Measurements from ENCODE around the gene PES1.
A peak's percentile ranks its signal among the peaks of the same experiment; 100 is the strongest.

PES1 gene

DNA sequence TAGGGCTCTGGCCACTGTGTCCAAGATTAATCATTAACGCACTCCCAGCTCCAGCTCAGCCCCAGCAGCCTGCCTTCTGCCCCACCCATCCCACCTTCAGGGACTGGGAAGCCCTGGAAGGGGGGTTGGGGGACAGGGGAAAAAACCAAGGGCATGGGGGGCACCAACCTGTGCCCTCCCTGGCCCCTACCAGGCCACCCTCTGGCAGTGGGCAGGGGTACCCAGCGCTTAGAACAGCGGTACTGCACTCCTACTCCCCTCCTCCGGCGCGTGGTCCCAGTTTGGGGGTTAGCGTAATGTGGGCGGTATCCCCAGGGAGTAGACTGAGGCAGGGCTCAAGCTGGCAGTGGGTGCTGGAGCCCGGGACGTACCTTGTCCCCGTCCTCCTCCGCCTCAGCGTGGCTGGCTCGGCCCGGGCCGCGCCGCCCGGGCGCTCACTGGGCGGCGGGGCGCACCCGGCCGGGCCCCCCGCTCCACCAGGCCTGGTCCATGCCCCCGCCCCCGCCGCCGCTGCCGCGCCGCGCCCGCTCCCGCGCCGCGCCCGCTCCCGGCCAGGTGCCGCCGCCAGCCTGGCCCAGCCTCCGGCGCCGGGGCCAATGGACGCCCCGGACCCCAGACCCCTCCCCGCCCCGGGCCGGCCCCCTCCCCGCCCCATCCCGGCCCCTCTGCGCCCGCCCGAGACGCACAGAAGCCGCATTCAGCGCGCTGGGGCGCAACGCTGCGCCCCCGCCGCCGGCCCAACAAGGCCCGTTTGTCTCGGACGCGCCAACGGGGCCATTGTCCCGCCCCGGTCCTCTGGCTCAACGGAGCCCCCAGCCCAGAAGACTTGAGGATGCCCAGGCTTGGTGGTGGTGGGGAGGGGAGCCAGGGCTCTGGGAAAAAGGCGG is 17.4 kb downstream of the PES1 start, which contains the start of gene GAL3ST1:
GAL3ST1 (minus strand) TSS at position 571 of the 887 bp plus-strand sequence. CDS start 17,273 bp downstream, outside the sequence.
- DNase-seq: no peak
- Histone ChIP-seq H3K36me3 (ENCODE audit: control insufficient read depth in 1 of 2, insufficient read depth in 2 of 2, low read depth in 1 of 2, low read length in 2 of 2) (peaks cover 44 to 46% of the 10 kb centered on the region in 2 experiments), H2BK5ac (ENCODE audit: low read depth, low read length, poor library complexity, severe bottlenecking) (peak within 1 kb of the TSS; percentile 66), H2BK12ac (ENCODE audit: low read length in 2 of 2) (no peak within 1 kb of the TSS), H3K4ac (ENCODE audit: low read depth in 1 of 2, low read length in 2 of 2) (no peak within 1 kb of the TSS), H3K27me3 (ENCODE audit: control insufficient read depth in 1 of 2, insufficient read depth in 1 of 2, low read length in 2 of 2) (peaks cover 0 to 47% of the 10 kb centered on the region in 2 experiments), H4K91ac (ENCODE audit: low read length) (no peak within 1 kb of the TSS), H3K4me3 (ENCODE audit: insufficient read depth in 1 of 2, low read depth in 1 of 2, low read length in 2 of 2) (peak within 1 kb of the TSS in 1 of 2 experiments; percentile 68), H3K4me1 (ENCODE audit: control insufficient read depth, insufficient read depth, low read depth, low read length) (peaks cover 41% of the 10 kb centered on the region), H3K27ac (ENCODE audit: low read length, poor library complexity, severe bottlenecking) (peak within 1 kb of the TSS; percentile 82), H3K23ac (ENCODE audit: low read length in 2 of 2) (no peak within 1 kb of the TSS), H2BK120ac (ENCODE audit: low read depth, low read length) (no peak within 1 kb of the TSS), H4K8ac (ENCODE audit: low read length) (no peak within 1 kb of the TSS), H3K9me3 (ENCODE audit: control insufficient read depth, low read length) (no peaks in the 10 kb centered on the region), H3K9ac (ENCODE audit: low read length) (no peak within 1 kb of the TSS), H2AK5ac (ENCODE audit: low read length, severe bottlenecking) (peak within 1 kb of the TSS; percentile 86), H2BK15ac (ENCODE audit: low read depth, poor library complexity, severe bottlenecking) (no peak within 1 kb of the TSS), H3K4me2 (ENCODE audit: low read length, poor library complexity, severe bottlenecking) (peak within 1 kb of the TSS; percentile 94), H3K14ac (ENCODE audit: low read length in 2 of 2) (no peak within 1 kb of the TSS), H3K79me1 (replicated peaks; ENCODE audit: low read length, poor library complexity, severe bottlenecking) (peaks cover 19% of the 10 kb centered on the region), H3K18ac (ENCODE audit: low read depth in 1 of 2, low read length in 2 of 2) (no peak within 1 kb of the TSS), H2AFZ (ENCODE audit: low read depth, low read length) (peak within 1 kb of the TSS; percentile 16)
- WGBS: 4% methylated on average over 42 of the region's 75 CpGs

DNA sequence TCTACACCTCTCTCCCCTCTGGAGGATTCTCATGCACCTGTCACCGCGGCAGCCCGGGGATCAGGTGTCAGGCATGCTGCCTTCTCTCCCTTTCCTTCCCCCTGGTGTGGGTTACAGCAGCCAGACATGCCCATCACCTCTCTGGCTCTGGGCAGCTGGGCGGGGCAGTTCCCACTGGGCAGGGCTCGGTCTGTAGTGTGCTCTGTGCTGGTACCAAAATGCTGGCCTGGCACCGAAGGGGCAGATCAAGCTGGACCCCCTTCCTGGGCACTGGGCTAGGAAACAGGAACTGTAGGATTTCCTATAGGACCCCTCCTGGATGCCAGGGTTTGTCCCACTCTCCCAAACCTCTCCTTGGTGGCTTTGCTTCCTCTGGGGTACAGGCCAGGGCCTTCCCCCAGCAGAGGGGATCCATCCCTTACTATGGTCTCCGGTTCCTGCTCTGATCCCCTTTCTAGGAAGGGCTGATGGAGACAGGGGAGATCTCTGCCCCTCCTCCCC is 18.1 kb downstream of the PES1 start:
- Histone ChIP-seq H2BK15ac (ENCODE audit: low read depth, poor library complexity, severe bottlenecking) (no peak overlapping the region), H3K14ac (ENCODE audit: low read length in 2 of 2) (no peak overlapping the region), H3K27me3 (ENCODE audit: control insufficient read depth in 1 of 2, insufficient read depth in 1 of 2, low read length in 2 of 2) (peaks cover 0 to 51% of the 10 kb centered on the region in 2 experiments), H3K36me3 (ENCODE audit: control insufficient read depth in 1 of 2, insufficient read depth in 2 of 2, low read depth in 1 of 2, low read length in 2 of 2) (peaks cover 37 to 39% of the 10 kb centered on the region in 2 experiments), H2AFZ (ENCODE audit: low read depth, low read length) (no peak overlapping the region), H3K4me3 (ENCODE audit: insufficient read depth in 1 of 2, low read depth in 1 of 2, low read length in 2 of 2) (no peak overlapping the region), H3K4me2 (ENCODE audit: low read length, poor library complexity, severe bottlenecking) (peak overlapping the region; percentile 94), H2AK5ac (ENCODE audit: low read length, severe bottlenecking) (peak overlapping the region; percentile 18), H4K91ac (ENCODE audit: low read length) (no peak overlapping the region), H3K9me3 (ENCODE audit: control insufficient read depth, low read length) (no peaks in the 10 kb centered on the region), H2BK12ac (ENCODE audit: low read length in 2 of 2) (no peak overlapping the region), H4K8ac (ENCODE audit: low read length) (no peak overlapping the region), H3K18ac (ENCODE audit: low read depth in 1 of 2, low read length in 2 of 2) (no peak overlapping the region), H2BK120ac (ENCODE audit: low read depth, low read length) (no peak overlapping the region), H2BK5ac (ENCODE audit: low read depth, low read length, poor library complexity, severe bottlenecking) (peak overlapping the region; percentile 66), H3K4ac (ENCODE audit: low read depth in 1 of 2, low read length in 2 of 2) (no peak overlapping the region), H3K23ac (ENCODE audit: low read length in 2 of 2) (no peak overlapping the region), H3K4me1 (ENCODE audit: control insufficient read depth, insufficient read depth, low read depth, low read length) (peaks cover 41% of the 10 kb centered on the region), H3K79me1 (replicated peaks; ENCODE audit: low read length, poor library complexity, severe bottlenecking) (peaks cover 22% of the 10 kb centered on the region), H3K27ac (ENCODE audit: low read length, poor library complexity, severe bottlenecking) (peak overlapping the region; percentile 82), H3K9ac (ENCODE audit: low read length) (no peak overlapping the region)
- DNase-seq: no peak
- 77% methylated on average over 6 of the region's 7 CpGs for WGBS

DNA sequence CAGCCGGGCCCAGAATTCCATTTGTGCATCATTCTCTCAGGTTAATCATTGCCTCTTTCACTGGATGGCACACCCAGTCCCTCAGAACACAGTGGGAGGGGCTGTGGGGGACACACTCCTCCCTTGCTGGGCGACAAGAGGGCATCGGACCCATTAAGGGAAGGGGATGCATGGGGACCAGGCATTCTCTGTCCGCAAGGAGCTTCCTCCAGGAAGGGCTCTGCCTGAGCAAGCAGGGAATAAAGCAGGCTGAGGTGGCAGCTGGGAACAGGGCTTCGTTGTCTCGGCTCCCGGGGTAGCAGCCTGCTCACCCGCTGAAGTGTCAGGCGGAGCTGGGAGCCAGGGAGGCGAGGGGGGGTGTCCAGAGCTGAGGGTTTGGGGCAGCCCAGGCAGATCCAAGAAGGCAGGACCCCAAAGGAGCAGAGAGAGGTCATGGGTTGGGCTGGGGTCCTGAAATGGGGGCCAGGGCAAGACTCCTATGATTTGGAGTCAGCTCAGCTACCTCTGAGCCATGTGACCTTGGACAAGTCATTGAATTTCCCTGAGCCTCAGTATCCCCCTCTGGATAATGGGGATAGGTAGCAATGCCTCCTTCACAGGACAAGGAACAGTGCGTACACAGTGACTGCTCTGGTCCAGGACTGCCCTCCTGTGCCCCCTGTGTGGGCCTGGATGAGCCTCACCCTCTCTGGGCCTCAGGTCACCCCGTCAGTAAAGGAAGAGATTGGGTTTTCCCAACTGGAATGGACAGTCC is 18.7 kb downstream of the PES1 start:
- 60% methylated on average over 12 of the region's 12 CpGs for WGBS
- peak overlapping the region; percentile 94 for H3K4me2 ChIP-seq (ENCODE audit: low read length, poor library complexity, severe bottlenecking)

More for the DNA sequence above, 18.7 kb downstream of the PES1 start:
- H2BK5ac ChIP-seq (ENCODE audit: low read depth, low read length, poor library complexity, severe bottlenecking): no peak overlapping the region
- H4K8ac ChIP-seq (ENCODE audit: low read length): no peak overlapping the region
- no peak overlapping the region for H3K18ac ChIP-seq (ENCODE audit: low read depth in 1 of 2, low read length in 2 of 2)
- no peak overlapping the region for H3K9ac ChIP-seq (ENCODE audit: low read length)
- DNase-seq: no peak
- H3K4me1 ChIP-seq (ENCODE audit: control insufficient read depth, insufficient read depth, low read depth, low read length): peaks cover 41% of the 10 kb centered on the region
- H2AK5ac ChIP-seq (ENCODE audit: low read length, severe bottlenecking): peak overlapping the region; percentile 18
- H3K79me1 ChIP-seq (replicated peaks; ENCODE audit: low read length, poor library complexity, severe bottlenecking): peaks cover 25% of the 10 kb centered on the region
- no peak overlapping the region for H3K14ac ChIP-seq (ENCODE audit: low read length in 2 of 2)
- H3K23ac ChIP-seq (ENCODE audit: low read length in 2 of 2): no peak overlapping the region
- no peaks in the 10 kb centered on the region for H3K9me3 ChIP-seq (ENCODE audit: control insufficient read depth, low read length)
- no peak overlapping the region for H2BK15ac ChIP-seq (ENCODE audit: low read depth, poor library complexity, severe bottlenecking)
- peak overlapping the region; percentile 82 for H3K27ac ChIP-seq (ENCODE audit: low read length, poor library complexity, severe bottlenecking)
- no peak overlapping the region for H2BK12ac ChIP-seq (ENCODE audit: low read length in 2 of 2)
- no peak overlapping the region for H3K4me3 ChIP-seq (ENCODE audit: insufficient read depth in 1 of 2, low read depth in 1 of 2, low read length in 2 of 2)
- peaks cover 31 to 32% of the 10 kb centered on the region in 2 experiments for H3K36me3 ChIP-seq (ENCODE audit: control insufficient read depth in 1 of 2, insufficient read depth in 2 of 2, low read depth in 1 of 2, low read length in 2 of 2)
- H2BK120ac ChIP-seq (ENCODE audit: low read depth, low read length): no peak overlapping the region
- H4K91ac ChIP-seq (ENCODE audit: low read length): no peak overlapping the region
- H2AFZ ChIP-seq (ENCODE audit: low read depth, low read length): no peak overlapping the region
- H3K4ac ChIP-seq (ENCODE audit: low read depth in 1 of 2, low read length in 2 of 2): no peak overlapping the region
- H3K27me3 ChIP-seq (ENCODE audit: control insufficient read depth in 1 of 2, insufficient read depth in 1 of 2, low read length in 2 of 2): peaks cover 0 to 57% of the 10 kb centered on the region in 2 experiments
